HepG2 (cell line): ENCODE data around the gene ZNF318. TPM values are rescaled to one million over a fixed set of nuclear protein-coding genes. Genes with fewer than 3 reads are reported as not detected.

ENCODE experiments used
- ATAC-seq: fragments of 200-7000 bp; cut with Tn5 transposase; 3 replicates; pipeline ENCODE4 v1.9.1; 2020; ENCODE audit warnings: mild to moderate bottlenecking, moderate library complexity
- BruUV-seq: library from RNA; stranded (reverse); fragments of 400-500 nt; replicated peaks from 2 replicates; lab custom pipeline; 2021; lab: Mats Ljungman, UMichigan
- CTCF ChIA-PET: fragments of 300-600 bp; formaldehyde crosslinking; extraction: SDS; loops from one replicate; lab custom pipeline; 2021; ENCODE audit warnings: low total read pairs, inconsistent platforms, low intra/inter-chr PET ratio; lab: Yijun Ruan, JAX
- POLR2A ChIA-PET: fragments of 350-600 bp; sonication (Branson Sonifier 250); formaldehyde crosslinking; loops from one replicate; lab custom pipeline; 2020; ENCODE audit warnings: antibody characterized with exemption, inconsistent platforms; lab: Yijun Ruan, JAX
- DNase-seq: peaks from one replicate; pipeline ENCODE4 v3.0.0-alpha.2; 2015; ENCODE audit warnings: low spot score
- FAIRE-seq: peaks from 3 replicates; lab custom pipeline; 2011; peaks lifted over from hg19 to GRCh38; lab: Jason Lieb, UNC
- H2AFZ ChIP-seq: one replicate; pipeline ENCODE4 v1.6.1; 2011; ENCODE audit warnings: low read length, inconsistent platforms
- H3K27ac ChIP-seq: fragments of 300-600 bp; 3 replicates; pipeline ENCODE4 v1.8.0; 2011; ENCODE audit warnings: mixed run types, mild to moderate bottlenecking, mixed read lengths, low read length, inconsistent platforms; ENCODE audit not compliant: insufficient read depth; ENCODE audit errors: extremely low read length
- H3K27me3 ChIP-seq, 2 experiments: fragments of 200-600 bp in 1 of 2; 2 replicates in 1 of 2; 3 replicates in 1 of 2; pipeline versions ENCODE4 v1.6.0 to v1.8.0; 2011; ENCODE audit warnings: low read length in 2 of 2, mild to moderate bottlenecking in 2 of 2, moderate library complexity in 2 of 2, inconsistent platforms in 1 of 2; ENCODE audit not compliant: insufficient read depth in 2 of 2, control insufficient read depth in 1 of 2
- H3K36me3 ChIP-seq, 2 experiments: fragments of 200-600 bp in 1 of 2; replicated peaks in 1 of 2; 2 replicates in 1 of 2; 3 replicates in 1 of 2; pipeline versions ENCODE4 v1.5.1 to v1.8.0; 2011; ENCODE audit warnings: low read length in 2 of 2, inconsistent platforms in 1 of 2; ENCODE audit not compliant: insufficient read depth in 2 of 2, control insufficient read depth in 1 of 2
- H3K4me1 ChIP-seq: 2 replicates; pipeline ENCODE4 v1.5.1; 2012; ENCODE audit warnings: low read length, inconsistent platforms; ENCODE audit not compliant: insufficient read depth
- H3K4me2 ChIP-seq: 2 replicates; pipeline ENCODE4 v1.6.0; 2011; ENCODE audit warnings: low read depth, low read length, inconsistent platforms
- H3K4me3 ChIP-seq, 3 experiments: fragments of 200-600 bp in 1 of 3; sonication (generic), shearing (Covaris generic) in 1 of 3; replicated peaks in 1 of 3; 2 replicates each; pipeline ENCODE4 v1.5.1; 2011 to 2016; ENCODE audit warnings: low read length in 3 of 3, inconsistent platforms in 2 of 3, low read depth in 2 of 3, mild to moderate bottlenecking in 2 of 3, control low read depth in 1 of 3, mixed read lengths in 1 of 3; ENCODE audit not compliant: insufficient read depth in 1 of 3
- H3K79me2 ChIP-seq: one replicate; pipeline ENCODE4 v1.6.1; 2011; ENCODE audit warnings: low read length, inconsistent platforms; ENCODE audit not compliant: insufficient read depth
- H3K9ac ChIP-seq: 2 replicates; pipeline ENCODE4 v1.6.0; 2011; ENCODE audit warnings: mild to moderate bottlenecking, low read depth, low read length, inconsistent platforms; ENCODE audit not compliant: insufficient read depth
- H3K9me3 ChIP-seq: 2 replicates; pipeline ENCODE4 v1.5.1; 2012; ENCODE audit warnings: mild to moderate bottlenecking, low read length
- H4K20me1 ChIP-seq: 2 replicates; pipeline ENCODE4 v1.6.0; 2011; ENCODE audit warnings: inconsistent platforms, mild to moderate bottlenecking, low read length, moderate library complexity; ENCODE audit not compliant: insufficient read depth
- HES4 ChIP-seq: sonication (generic); formaldehyde crosslinking; IDR thresholded peaks from 2 replicates; pipeline ENCODE4 v1.9.0; 2021; ENCODE audit warnings: mild to moderate bottlenecking, missing genetic modification reagents, borderline replicate concordance
- MAFF ChIP-seq: IDR thresholded peaks from 2 replicates; pipeline ENCODE4 v1.6.1; 2011; ENCODE audit warnings: low read depth, low read length, improper control_type of control experiment
- NCOA2 ChIP-seq: sonication (generic); formaldehyde crosslinking; IDR thresholded peaks from 2 replicates; pipeline ENCODE4 v1.8.0; 2022; ENCODE audit warnings: inconsistent platforms
- NR2C2 ChIP-seq: sonication (generic); formaldehyde crosslinking; IDR thresholded peaks from 2 replicates; pipeline ENCODE4 v1.4.0; 2020; ENCODE audit warnings: missing genetic modification reagents, mild to moderate bottlenecking, moderate library complexity, borderline replicate concordance
- PHF5A ChIP-seq: IDR thresholded peaks from one replicate; pipeline ENCODE4 v1.6.1; 2018; ENCODE audit warnings: low read depth, missing genetic modification reagents; ENCODE audit not compliant: unreplicated experiment
- SP2 ChIP-seq: sonication (generic); formaldehyde crosslinking; IDR thresholded peaks from 2 replicates; pipeline ENCODE4 v1.5.1; 2020; ENCODE audit warnings: mild to moderate bottlenecking, missing genetic modification reagents
- TAF1 ChIP-seq: sonication (generic); formaldehyde crosslinking; IDR thresholded peaks from 2 replicates; pipeline ENCODE4 v1.4.0; 2020; ENCODE audit warnings: missing genetic modification reagents
- XBP1 ChIP-seq: sonication (generic); formaldehyde crosslinking; IDR thresholded peaks from 2 replicates; pipeline ENCODE4 v1.5.0; 2020; ENCODE audit warnings: missing genetic modification reagents
- ZBTB26 ChIP-seq: IDR thresholded peaks from 2 replicates; pipeline ENCODE4 v1.6.1; 2016; ENCODE audit warnings: missing compliant biosample characterization, missing genetic modification reagents, borderline replicate concordance
- ZFY ChIP-seq: sonication (generic); formaldehyde crosslinking; IDR thresholded peaks from 2 replicates; pipeline ENCODE4 v1.4.0; 2020; ENCODE audit warnings: missing genetic modification reagents
- ZNF558 ChIP-seq: sonication (generic); formaldehyde crosslinking; IDR thresholded peaks from 2 replicates; pipeline ENCODE4 v1.9.0; 2022; ENCODE audit warnings: mild to moderate bottlenecking, missing genetic modification reagents, borderline replicate concordance
- WGBS: methylation state at CpG from one replicate; pipeline ENCODE4 v1.1.6; 2017; ENCODE audit warnings: low lambda C conversion rate; 5-methylcytosine and 5-hydroxymethylcytosine counted together
- in situ Hi-C: cut with HindIII; loops from 2 replicates; pipeline ENCODE4 v1.10.0; 2017; ENCODE audit warnings: low pct_unique_long_range_greater_than_20kb; ENCODE audit not compliant: extremely low pct_ligation_motif_present
- intact Hi-C: fragments of 100-400 bp; cut with micrococcal nuclease; formaldehyde crosslinking; loops from one replicate; pipeline ENCODE4 v1.10.0; 2022; ENCODE audit not compliant: unreplicated experiment
- polyA plus RNA-seq, 8 experiments: library from polyadenylated mRNA; depleted of rRNA in 3 of 8; stranded (reverse) in 7 of 8; unstranded in 1 of 8; fragments of >200 nt; fragmentation: Illumina TruSeq in 4 of 8; extraction: Trizol in 4 of 8; gene quantifications; 2 replicates each; pipeline versions ENCODE4 v1.2.1 to v1.2.3, GENCODE V29; 2011 to 2016; ENCODE audit warnings: low read depth in 4 of 8, missing spikeins in 1 of 8, mixed read lengths in 1 of 8; ENCODE audit not compliant: insufficient read depth in 1 of 8
- total RNA-seq, 5 experiments: library from RNA; depleted of rRNA; stranded (reverse); fragments of >200 nt; fragmentation: Illumina TruSeq; extraction: Trizol; gene quantifications; 2 replicates each; pipeline ENCODE4 v1.2.3, GENCODE V29; 2016; ENCODE audit warnings: low read depth in 1 of 5

The ZNF318 gene
- total and polyA plus RNA-seq, 2 of the 13 experiments (the other 11 are each of a cell fraction or from before 2014, with no cell fraction given): 13.0 to 14.5 TPM

- Histone ChIP-seq H2AFZ (no peak overlapping the region), H3K4me3 (no peak overlapping the region), H3K9ac (no peak overlapping the region), H3K4me1 (no peaks in the 10 kb centered on the region), H3K27ac (no peak overlapping the region), H3K79me2 (no peaks in the 10 kb centered on the region), H3K4me2 (no peak overlapping the region), H3K36me3 (no peaks in the 10 kb centered on the region), H3K27me3 (no peaks in the 10 kb centered on the region; a peak in 1 of 5 replicates), H4K20me1 (no peaks in the 10 kb centered on the region), H3K9me3 (no peaks in the 10 kb centered on the region)
- CTCF ChIA-PET: no interaction called here
- DNase-seq: no peak
- 0% methylated on average over 3 of the region's 3 CpGs for WGBS
- ATAC-seq: no peak
- in situ Hi-C loops: no loop called here
- intact Hi-C loops: no loop called here
- POLR2A ChIA-PET: no interaction called here
- BruUV-seq: no TSS peak
- TF ChIP-seq TAF1 (no peak), ZBTB26 (no peak), PHF5A (no peak), SP2 (no peak), HES4 (CRISPR knock-in tag) (no peak), ZFY (CRISPR knock-in tag) (no peak), NCOA2 (no peak), NR2C2 (CRISPR knock-in tag) (no peak), MAFF (no peak), ZNF558 (CRISPR knock-in tag) (no peak), XBP1 (CRISPR knock-in tag) (no peak)
- TF ChIP-seq, all 625 proteins: peak for 0
- FAIRE-seq: no peak
Observed at GRCh38 chr6:43405354-43405753, 35.9 kb upstream of the ZNF318 start.
